ENCODE measurements around the gene CAMTA1.
"Not testable (repeated sequence)": the region's sequence is repeated elsewhere in the genome, so short reads cannot be mapped to it uniquely, and the experiment has no call there.

The CAMTA1 gene

DNA sequence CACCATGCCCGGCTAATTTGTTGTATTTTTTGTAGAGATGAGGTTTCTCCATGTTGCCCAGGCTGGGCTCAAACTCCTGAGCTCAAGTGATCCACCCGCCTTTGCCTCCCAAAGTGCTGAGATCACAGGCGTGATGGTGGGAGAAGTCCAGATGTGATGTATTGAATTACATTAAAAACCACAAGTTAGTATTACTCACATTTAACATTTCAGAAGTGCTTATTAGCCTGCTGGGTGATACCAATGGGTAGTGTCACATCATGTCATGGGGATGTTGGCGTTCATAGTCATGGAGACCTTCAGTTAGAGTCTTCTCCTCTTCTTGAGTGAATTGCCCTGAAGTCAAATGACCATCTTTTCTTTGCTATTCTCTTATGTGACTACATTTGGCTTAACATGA, 922.3 kb downstream of the CAMTA1 start:
- H3K79me2 ChIP-seq (ENCODE audit: insufficient read depth, low read length), result no peaks in the 10 kb centered on the region
- no peaks in the 10 kb centered on the region for H3K27me3 ChIP-seq (ENCODE audit: insufficient read depth, low read length, poor library complexity)
- H3K9me3 ChIP-seq (ENCODE audit: insufficient read depth, low read length, severe bottlenecking), result no peaks in the 10 kb centered on the region
- TF ChIP-seq, protein P1, sequence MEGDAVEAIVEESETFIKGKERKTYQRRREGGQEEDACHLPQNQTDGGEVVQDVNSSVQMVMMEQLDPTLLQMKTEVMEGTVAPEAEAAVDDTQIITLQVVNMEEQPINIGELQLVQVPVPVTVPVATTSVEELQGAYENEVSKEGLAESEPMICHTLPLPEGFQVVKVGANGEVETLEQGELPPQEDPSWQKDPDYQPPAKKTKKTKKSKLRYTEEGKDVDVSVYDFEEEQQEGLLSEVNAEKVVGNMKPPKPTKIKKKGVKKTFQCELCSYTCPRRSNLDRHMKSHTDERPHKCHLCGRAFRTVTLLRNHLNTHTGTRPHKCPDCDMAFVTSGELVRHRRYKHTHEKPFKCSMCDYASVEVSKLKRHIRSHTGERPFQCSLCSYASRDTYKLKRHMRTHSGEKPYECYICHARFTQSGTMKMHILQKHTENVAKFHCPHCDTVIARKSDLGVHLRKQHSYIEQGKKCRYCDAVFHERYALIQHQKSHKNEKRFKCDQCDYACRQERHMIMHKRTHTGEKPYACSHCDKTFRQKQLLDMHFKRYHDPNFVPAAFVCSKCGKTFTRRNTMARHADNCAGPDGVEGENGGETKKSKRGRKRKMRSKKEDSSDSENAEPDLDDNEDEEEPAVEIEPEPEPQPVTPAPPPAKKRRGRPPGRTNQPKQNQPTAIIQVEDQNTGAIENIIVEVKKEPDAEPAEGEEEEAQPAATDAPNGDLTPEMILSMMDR (IDR thresholded peaks at IDR 0.05; ENCODE audit: borderline replicate concordance, extremely low read depth, low read length, poor library complexity, severe bottlenecking), result no peak
- TF ChIP-seq EZH2 (IDR thresholded peaks at IDR 0.05; ENCODE audit: borderline replicate concordance, low read depth, low read length, severe bottlenecking), result no peak
- H3K4me2 ChIP-seq (ENCODE audit: insufficient read depth, low read length), result no peak overlapping the region
- ATAC-seq (ENCODE audit: insufficient read depth, low read depth), result no peak
- no peak for DNase-seq
- no peaks in the 10 kb centered on the region for H3K4me1 ChIP-seq (ENCODE audit: insufficient read depth, low read length)
- no peak overlapping the region for H3K9ac ChIP-seq (ENCODE audit: low read depth, low read length)
- H3K36me3 ChIP-seq (ENCODE audit: insufficient read depth, low read length), result no peaks in the 10 kb centered on the region
- H2AFZ ChIP-seq (ENCODE audit: low read depth, low read length), result no peak overlapping the region
- H3K27ac ChIP-seq (ENCODE audit: low read length), result no peak overlapping the region
- no peaks in the 10 kb centered on the region for H4K20me1 ChIP-seq (ENCODE audit: insufficient read depth, low read length)
- no peak overlapping the region for H3K4me3 ChIP-seq (ENCODE audit: low read depth in 1 of 2, low read length in 2 of 2)

DNA sequence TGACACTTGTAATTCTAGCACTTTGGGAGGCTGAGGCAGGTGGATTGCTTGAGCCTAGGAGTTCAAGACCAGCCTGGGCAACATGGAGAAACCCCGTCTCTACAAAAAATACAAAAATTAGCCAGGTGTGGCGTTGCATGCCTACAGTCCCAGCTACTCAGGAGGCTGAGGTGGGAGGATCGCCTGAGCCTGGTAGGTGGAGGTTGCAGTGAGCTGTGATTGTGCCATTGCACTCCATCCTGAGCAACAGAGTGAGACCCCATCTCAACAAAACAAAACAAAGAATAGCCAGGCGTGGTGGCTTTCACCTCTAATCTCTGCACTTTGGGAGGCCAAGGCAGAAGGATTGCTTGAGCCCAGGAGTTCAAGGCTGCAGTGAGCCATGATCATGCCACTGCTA, 922.8 kb downstream of the CAMTA1 start:
- H3K27me3 ChIP-seq (ENCODE audit: insufficient read depth, low read length, poor library complexity); H3K9ac ChIP-seq (ENCODE audit: low read depth, low read length); H3K79me2 ChIP-seq (ENCODE audit: insufficient read depth, low read length); H3K4me3 ChIP-seq (ENCODE audit: low read depth in 1 of 2, low read length in 2 of 2); DNase-seq; H4K20me1 ChIP-seq (ENCODE audit: insufficient read depth, low read length); H3K36me3 ChIP-seq (ENCODE audit: insufficient read depth, low read length); H3K4me2 ChIP-seq (ENCODE audit: insufficient read depth, low read length); H3K9me3 ChIP-seq (ENCODE audit: insufficient read depth, low read length, severe bottlenecking); ATAC-seq (ENCODE audit: insufficient read depth, low read depth); H2AFZ ChIP-seq (ENCODE audit: low read depth, low read length); H3K27ac ChIP-seq (ENCODE audit: low read length); H3K4me1 ChIP-seq (ENCODE audit: insufficient read depth, low read length): not testable (repeated sequence)

DNA sequence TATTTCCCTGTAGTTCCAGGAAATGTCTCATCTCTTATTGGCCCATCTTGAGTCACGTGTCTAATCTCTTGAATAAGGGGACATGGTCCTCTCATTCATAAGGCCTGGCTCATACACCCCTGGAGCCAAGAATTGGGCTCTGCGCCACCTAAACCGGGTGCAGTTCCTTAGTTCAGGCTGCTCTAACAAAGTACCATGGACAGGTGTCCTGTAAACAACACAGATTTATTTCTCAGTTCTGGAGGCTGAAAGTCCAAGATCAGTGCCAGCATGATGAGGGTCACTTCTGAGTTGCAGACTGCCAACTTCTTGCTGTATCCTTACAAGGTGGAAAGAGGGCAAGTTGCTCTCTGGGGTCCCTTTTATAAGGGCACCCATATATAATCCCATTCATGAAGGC, 925.6 kb downstream of the CAMTA1 start:
- no peaks in the 10 kb centered on the region for H3K36me3 ChIP-seq (ENCODE audit: insufficient read depth, low read length)

DNA sequence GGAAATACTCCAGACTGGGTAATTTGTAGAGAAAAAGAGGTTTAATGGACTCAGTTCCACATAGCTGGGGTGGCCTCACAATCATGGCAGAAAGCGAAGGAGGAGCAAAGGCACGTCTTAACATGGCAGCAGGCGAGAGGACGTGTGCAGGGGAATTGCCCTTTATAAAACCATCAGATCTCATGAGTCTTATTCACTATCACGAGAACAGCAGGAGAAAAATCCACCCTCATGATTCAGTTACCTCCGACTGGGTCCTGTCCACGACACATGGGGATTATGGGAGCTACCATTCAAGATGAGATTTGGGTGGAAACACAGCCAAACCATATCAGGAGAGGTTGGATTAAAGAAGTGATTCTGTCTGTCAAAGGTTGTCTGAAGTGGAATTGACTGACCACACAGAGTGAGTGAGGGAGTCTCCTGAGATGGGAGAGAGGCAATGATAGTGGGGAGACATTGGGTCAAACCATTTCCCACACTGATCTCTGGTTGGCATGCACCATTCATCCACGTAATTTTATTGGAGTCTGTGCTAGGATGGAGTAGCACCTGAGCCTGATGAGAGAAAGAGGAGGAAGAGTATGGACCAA, 927.6 kb downstream of the CAMTA1 start:
- ATAC-seq (ENCODE audit: insufficient read depth, low read depth) (no peak), DNase-seq (no peak)
- Histone ChIP-seq H2AFZ (ENCODE audit: low read depth, low read length) (no peak overlapping the region), H3K4me2 (ENCODE audit: insufficient read depth, low read length) (no peak overlapping the region), H3K36me3 (ENCODE audit: insufficient read depth, low read length) (no peaks in the 10 kb centered on the region), H3K9me3 (ENCODE audit: insufficient read depth, low read length, severe bottlenecking) (no peaks in the 10 kb centered on the region), H3K4me3 (ENCODE audit: low read depth in 1 of 2, low read length in 2 of 2) (no peak overlapping the region), H3K9ac (ENCODE audit: low read depth, low read length) (no peak overlapping the region), H4K20me1 (ENCODE audit: insufficient read depth, low read length) (no peaks in the 10 kb centered on the region), H3K27ac (ENCODE audit: low read length) (no peak overlapping the region), H3K79me2 (ENCODE audit: insufficient read depth, low read length) (no peaks in the 10 kb centered on the region), H3K27me3 (ENCODE audit: insufficient read depth, low read length, poor library complexity) (peaks cover 4% of the 10 kb centered on the region), H3K4me1 (ENCODE audit: insufficient read depth, low read length) (no peaks in the 10 kb centered on the region)
- TF ChIP-seq, protein P1 (IDR thresholded peaks at IDR 0.05; ENCODE audit: borderline replicate concordance, extremely low read depth, low read length, poor library complexity, severe bottlenecking), result no peak
- no peak for TF ChIP-seq EZH2 (IDR thresholded peaks at IDR 0.05; ENCODE audit: borderline replicate concordance, low read depth, low read length, severe bottlenecking)

More for the DNA sequence above, 925.6 kb downstream of the CAMTA1 start:
- Histone ChIP-seq H4K20me1 (ENCODE audit: insufficient read depth, low read length) (no peaks in the 10 kb centered on the region), H3K9ac (ENCODE audit: low read depth, low read length) (no peak overlapping the region), H2AFZ (ENCODE audit: low read depth, low read length) (no peak overlapping the region), H3K79me2 (ENCODE audit: insufficient read depth, low read length) (no peaks in the 10 kb centered on the region), H3K27ac (ENCODE audit: low read length) (no peak overlapping the region), H3K4me2 (ENCODE audit: insufficient read depth, low read length) (no peak overlapping the region), H3K4me3 (ENCODE audit: low read depth in 1 of 2, low read length in 2 of 2) (no peak overlapping the region), H3K9me3 (ENCODE audit: insufficient read depth, low read length, severe bottlenecking) (no peaks in the 10 kb centered on the region), H3K27me3 (ENCODE audit: insufficient read depth, low read length, poor library complexity) (no peaks in the 10 kb centered on the region), H3K4me1 (ENCODE audit: insufficient read depth, low read length) (no peaks in the 10 kb centered on the region)
- no peak for TF ChIP-seq EZH2 (IDR thresholded peaks at IDR 0.05; ENCODE audit: borderline replicate concordance, low read depth, low read length, severe bottlenecking)
- TF ChIP-seq, protein P1 (IDR thresholded peaks at IDR 0.05; ENCODE audit: borderline replicate concordance, extremely low read depth, low read length, poor library complexity, severe bottlenecking), result no peak
- ATAC-seq (ENCODE audit: insufficient read depth, low read depth) (no peak), DNase-seq (no peak)

Data from DND-41 (cell line).